Erythroblast (primary cell): ENCODE data around the gene TBCEL.

Experiments
- GATA1 ChIP-seq: IDR thresholded peaks from 2 replicates; pipeline ENCODE4 v1.6.1; 2011; ENCODE audit warnings: low read depth, mild to moderate bottlenecking, control low read depth, low read length, moderate library complexity
- POLR2A ChIP-seq: IDR thresholded peaks from 2 replicates; pipeline ENCODE4 v1.6.1; 2011; ENCODE audit warnings: mild to moderate bottlenecking, low read length

DNA sequence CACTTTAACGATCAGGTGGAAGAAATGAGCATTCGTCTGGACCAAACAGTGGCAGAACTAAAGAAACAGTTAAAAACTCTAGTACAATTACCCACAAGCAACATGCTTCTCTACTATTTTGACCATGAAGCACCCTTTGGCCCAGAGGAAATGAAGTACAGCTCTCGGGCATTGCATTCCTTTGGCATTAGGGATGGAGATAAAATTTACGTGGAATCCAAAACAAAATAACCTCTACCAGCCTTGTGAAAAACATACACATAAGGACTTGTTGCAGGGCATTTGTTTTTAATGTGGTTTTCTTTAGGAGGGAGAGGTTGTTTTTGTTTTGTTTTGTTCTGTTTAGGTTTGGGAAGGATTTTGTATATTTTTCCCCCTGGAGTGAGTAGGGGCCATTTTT is 63.0 kb downstream of the TBCEL start:
- no peak for TF ChIP-seq POLR2A
- no peak for TF ChIP-seq GATA1
